ENCODE data around the gene SLC25A38. TPM values are rescaled to one million over a fixed set of nuclear protein-coding genes. Genes with fewer than 3 reads are reported as not detected.

The SLC25A38 gene
- total RNA-seq, 1 donor from 2014 or later, result 21.1 TPM

DNA sequence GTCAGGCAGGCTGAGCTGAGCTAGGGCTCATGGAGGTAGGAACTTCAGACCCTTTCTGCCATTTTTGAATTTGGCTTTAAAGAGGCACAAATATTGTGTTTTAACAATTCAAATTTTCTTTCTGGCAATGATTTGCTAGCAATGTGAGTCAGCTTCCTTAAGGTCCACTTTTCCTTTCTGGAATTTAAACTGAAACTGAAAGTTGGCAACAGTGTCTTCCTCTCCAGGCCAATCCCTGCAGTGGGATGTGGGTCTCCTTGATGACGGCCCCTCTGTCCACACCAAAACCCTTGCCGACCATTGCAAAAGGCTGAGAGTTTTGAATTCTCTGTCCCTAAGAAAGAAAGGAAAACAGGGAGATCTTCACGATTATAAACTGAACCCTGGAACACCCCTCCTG, 50.5 kb downstream of the SLC25A38 start:
- TF ChIP-seq, protein P1, sequence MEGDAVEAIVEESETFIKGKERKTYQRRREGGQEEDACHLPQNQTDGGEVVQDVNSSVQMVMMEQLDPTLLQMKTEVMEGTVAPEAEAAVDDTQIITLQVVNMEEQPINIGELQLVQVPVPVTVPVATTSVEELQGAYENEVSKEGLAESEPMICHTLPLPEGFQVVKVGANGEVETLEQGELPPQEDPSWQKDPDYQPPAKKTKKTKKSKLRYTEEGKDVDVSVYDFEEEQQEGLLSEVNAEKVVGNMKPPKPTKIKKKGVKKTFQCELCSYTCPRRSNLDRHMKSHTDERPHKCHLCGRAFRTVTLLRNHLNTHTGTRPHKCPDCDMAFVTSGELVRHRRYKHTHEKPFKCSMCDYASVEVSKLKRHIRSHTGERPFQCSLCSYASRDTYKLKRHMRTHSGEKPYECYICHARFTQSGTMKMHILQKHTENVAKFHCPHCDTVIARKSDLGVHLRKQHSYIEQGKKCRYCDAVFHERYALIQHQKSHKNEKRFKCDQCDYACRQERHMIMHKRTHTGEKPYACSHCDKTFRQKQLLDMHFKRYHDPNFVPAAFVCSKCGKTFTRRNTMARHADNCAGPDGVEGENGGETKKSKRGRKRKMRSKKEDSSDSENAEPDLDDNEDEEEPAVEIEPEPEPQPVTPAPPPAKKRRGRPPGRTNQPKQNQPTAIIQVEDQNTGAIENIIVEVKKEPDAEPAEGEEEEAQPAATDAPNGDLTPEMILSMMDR (IDR thresholded peaks at IDR 0.05; ENCODE audit: partially characterized antibody, unreplicated experiment), result no peak
- Mint-ChIP-seq H3K4me1 (ENCODE audit: low read depth, unreplicated experiment) (peaks cover 1% of the 10 kb centered on the region), H3K27me3 (ENCODE audit: unreplicated experiment) (no peaks in the 10 kb centered on the region), H3K27ac (ENCODE audit: unreplicated experiment) (no peak overlapping the region), H3K36me3 (ENCODE audit: unreplicated experiment) (no peaks in the 10 kb centered on the region), H3K9me3 (ENCODE audit: unreplicated experiment) (no peaks in the 10 kb centered on the region), H3K4me3 (ENCODE audit: unreplicated experiment) (no peak overlapping the region)
- DNase-seq, result no peak

DNA sequence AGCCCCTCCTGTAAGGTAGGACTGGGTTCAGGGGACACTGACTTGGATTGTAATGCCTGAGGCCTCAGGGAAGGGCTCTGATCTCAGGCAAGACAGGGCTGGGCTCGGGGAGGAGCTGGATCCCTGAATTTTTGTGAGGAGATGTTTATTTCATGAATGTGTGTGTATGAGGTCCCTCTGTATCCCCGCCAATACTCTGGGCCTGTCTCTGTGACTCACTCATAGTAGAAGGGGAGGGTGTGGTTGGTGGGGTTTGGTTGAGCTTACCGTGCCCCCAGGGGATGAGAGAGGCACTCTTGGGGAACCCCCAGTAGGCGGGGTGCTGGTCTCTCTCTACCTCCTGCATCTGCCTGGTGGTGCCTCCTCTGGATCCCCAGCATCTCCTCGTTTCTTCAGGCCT, 51.4 kb downstream of the SLC25A38 start:
- H3K4me3 Mint-ChIP-seq (ENCODE audit: unreplicated experiment), result no peak overlapping the region
- no peaks in the 10 kb centered on the region for H3K9me3 Mint-ChIP-seq (ENCODE audit: unreplicated experiment)
- H3K4me1 Mint-ChIP-seq (ENCODE audit: low read depth, unreplicated experiment), result peaks cover 1% of the 10 kb centered on the region
- no peaks in the 10 kb centered on the region for H3K36me3 Mint-ChIP-seq (ENCODE audit: unreplicated experiment)
- H3K27ac Mint-ChIP-seq (ENCODE audit: unreplicated experiment), result no peak overlapping the region
- no peaks in the 10 kb centered on the region for H3K27me3 Mint-ChIP-seq (ENCODE audit: unreplicated experiment)
- TF ChIP-seq, protein P1 (IDR thresholded peaks at IDR 0.05; ENCODE audit: partially characterized antibody, unreplicated experiment), result no peak
- DNase-seq, result no peak

DNA sequence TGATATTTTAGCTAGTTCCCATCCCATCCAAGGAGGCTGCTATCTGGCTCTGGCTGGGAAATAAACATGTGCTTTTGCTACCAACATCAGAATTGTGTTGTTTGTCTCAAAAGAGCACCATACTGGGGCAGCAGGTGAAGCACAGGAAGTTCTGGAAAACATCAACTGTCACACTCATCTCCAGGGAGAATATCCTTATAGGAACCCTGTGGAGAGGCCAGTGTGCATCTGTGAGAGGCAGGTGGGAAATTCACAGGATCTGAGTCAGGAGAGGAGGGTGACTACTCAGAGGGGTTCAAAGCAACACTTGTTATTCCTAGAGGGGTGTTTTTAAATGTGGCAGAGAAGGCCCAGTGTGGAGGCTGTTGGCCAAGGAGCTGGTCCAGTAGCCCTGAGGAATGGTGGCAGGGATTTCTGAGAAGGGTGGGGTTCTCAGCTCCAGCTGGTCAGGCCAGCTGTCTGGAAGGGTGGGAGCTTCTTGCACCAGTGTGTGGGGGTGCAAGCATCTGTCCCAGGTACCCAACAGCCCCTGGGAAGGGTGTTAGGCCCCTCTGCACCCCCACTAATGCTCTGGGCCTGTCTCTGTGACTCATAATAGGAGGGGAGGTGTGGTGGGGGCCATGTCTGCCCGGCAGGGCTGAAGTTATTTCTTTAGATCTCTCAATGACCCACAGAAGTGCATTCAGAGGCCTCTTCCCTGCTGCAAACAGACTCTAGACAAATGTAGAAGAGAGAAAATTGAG, 52.0 kb downstream of the SLC25A38 start:
- no peak for DNase-seq
- TF ChIP-seq, protein P1 (IDR thresholded peaks at IDR 0.05; ENCODE audit: partially characterized antibody, unreplicated experiment), result no peak
- Mint-ChIP-seq H3K27me3 (ENCODE audit: unreplicated experiment) (no peaks in the 10 kb centered on the region), H3K9me3 (ENCODE audit: unreplicated experiment) (no peaks in the 10 kb centered on the region), H3K4me1 (ENCODE audit: low read depth, unreplicated experiment) (peaks cover 1% of the 10 kb centered on the region), H3K4me3 (ENCODE audit: unreplicated experiment) (no peak overlapping the region), H3K36me3 (ENCODE audit: unreplicated experiment) (no peaks in the 10 kb centered on the region), H3K27ac (ENCODE audit: unreplicated experiment) (no peak overlapping the region)

- H3K9me3 Mint-ChIP-seq (ENCODE audit: unreplicated experiment), result no peaks in the 10 kb centered on the region
- H3K4me1 Mint-ChIP-seq (ENCODE audit: low read depth, unreplicated experiment), result peaks cover 1% of the 10 kb centered on the region
- TF ChIP-seq, protein P1 (IDR thresholded peaks at IDR 0.05; ENCODE audit: partially characterized antibody, unreplicated experiment), result no peak
- no peak overlapping the region for H3K4me3 Mint-ChIP-seq (ENCODE audit: unreplicated experiment)
- no peaks in the 10 kb centered on the region for H3K27me3 Mint-ChIP-seq (ENCODE audit: unreplicated experiment)
- no peak overlapping the region for H3K27ac Mint-ChIP-seq (ENCODE audit: unreplicated experiment)
- no peaks in the 10 kb centered on the region for H3K36me3 Mint-ChIP-seq (ENCODE audit: unreplicated experiment)
- no peak for DNase-seq
Measured at GRCh38 chr3:39438880-39439279, 55.7 kb downstream of the SLC25A38 start.

DNA sequence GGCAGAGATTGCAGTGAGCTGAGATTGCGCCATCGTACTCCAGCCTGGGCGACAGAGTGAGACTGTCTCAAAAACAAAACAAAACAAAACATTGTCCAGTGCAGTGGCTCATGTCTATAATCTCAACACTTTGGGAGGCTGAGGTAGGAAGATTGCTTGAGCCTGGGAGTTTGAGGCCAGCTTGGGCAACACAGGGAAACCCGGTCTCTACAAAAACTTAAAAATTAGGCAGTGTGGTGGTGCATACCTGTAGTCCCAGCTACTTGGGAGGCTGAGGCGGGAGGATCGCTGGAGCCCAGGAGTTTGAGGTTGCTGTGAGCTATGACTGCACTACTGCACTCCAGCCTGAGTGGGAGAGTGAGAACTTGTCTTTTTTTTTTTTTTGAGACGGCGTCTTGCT, 57.1 kb downstream of the SLC25A38 start:
- H3K36me3 Mint-ChIP-seq (ENCODE audit: unreplicated experiment), result no peaks in the 10 kb centered on the region

More for the DNA sequence above, 57.1 kb downstream of the SLC25A38 start:
- Mint-ChIP-seq H3K4me3 (ENCODE audit: unreplicated experiment) (no peak overlapping the region), H3K27ac (ENCODE audit: unreplicated experiment) (no peak overlapping the region), H3K4me1 (ENCODE audit: low read depth, unreplicated experiment) (peaks cover 1% of the 10 kb centered on the region), H3K27me3 (ENCODE audit: unreplicated experiment) (no peaks in the 10 kb centered on the region), H3K9me3 (ENCODE audit: unreplicated experiment) (no peaks in the 10 kb centered on the region)
- TF ChIP-seq, protein P1 (IDR thresholded peaks at IDR 0.05; ENCODE audit: partially characterized antibody, unreplicated experiment), result no peak
- no peak for DNase-seq

Data from glutamatergic neuron (in vitro differentiated cells).